AG04449 (cell line): ENCODE results near the gene PASK.
A peak's percentile ranks its signal among the peaks of the same experiment; 100 is the strongest.

Experiments used
- CTCF ChIA-PET: fragments of 350-600 bp; formaldehyde crosslinking; extraction: SDS; loops from one replicate; lab custom pipeline; 2021; ENCODE audit warnings: antibody characterized with exemption; lab: Yijun Ruan, JAX
- POLR2A ChIA-PET: fragments of 400-600, 350-600 bp; formaldehyde crosslinking; extraction: SDS; loops from one replicate; lab custom pipeline; 2020; ENCODE audit warnings: antibody characterized with exemption, inconsistent platforms; lab: Yijun Ruan, JAX
- DNase-seq: peaks from one replicate; pipeline ENCODE4 v3.0.0-alpha.2; 2010; ENCODE audit warnings: low read depth, low spot score
- H3K4me3 ChIP-seq: 2 replicates; pipeline ENCODE4 v1.5.1; 2011; ENCODE audit warnings: low read depth, mild to moderate bottlenecking, control low read depth, low read length
- TF ChIP-seq, protein P1 (sequence below): IDR thresholded peaks from one replicate; pipeline ENCODE4 v1.5.1; 2011; ENCODE audit warnings: mild to moderate bottlenecking, moderate library complexity, low read length, control low read depth, inconsistent platforms; ENCODE audit not compliant: insufficient read depth; ENCODE audit errors: missing control alignments

Gene PASK

DNA sequence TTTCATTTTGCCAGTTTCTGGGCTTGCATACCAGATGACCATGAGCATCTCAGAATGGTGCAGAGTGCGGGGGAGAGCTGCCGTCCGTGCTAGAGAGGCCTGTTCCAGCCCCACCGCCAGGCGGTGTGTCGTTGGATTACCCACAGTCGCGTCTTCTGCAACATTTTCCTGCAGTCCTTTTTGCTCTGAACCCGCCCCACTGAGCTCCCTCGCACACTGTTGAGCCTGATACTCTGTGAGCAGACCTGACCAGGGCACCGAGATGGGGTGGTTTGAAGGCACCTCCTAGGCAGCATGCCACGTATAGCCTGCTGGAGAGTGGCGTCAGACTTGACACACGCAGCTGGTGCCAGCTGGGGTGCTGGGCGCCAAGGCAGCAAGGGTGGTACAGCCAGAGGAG lies 19.1 kb upstream of the PASK start:
- DNase-seq = no peak
- TF ChIP-seq, protein P1, sequence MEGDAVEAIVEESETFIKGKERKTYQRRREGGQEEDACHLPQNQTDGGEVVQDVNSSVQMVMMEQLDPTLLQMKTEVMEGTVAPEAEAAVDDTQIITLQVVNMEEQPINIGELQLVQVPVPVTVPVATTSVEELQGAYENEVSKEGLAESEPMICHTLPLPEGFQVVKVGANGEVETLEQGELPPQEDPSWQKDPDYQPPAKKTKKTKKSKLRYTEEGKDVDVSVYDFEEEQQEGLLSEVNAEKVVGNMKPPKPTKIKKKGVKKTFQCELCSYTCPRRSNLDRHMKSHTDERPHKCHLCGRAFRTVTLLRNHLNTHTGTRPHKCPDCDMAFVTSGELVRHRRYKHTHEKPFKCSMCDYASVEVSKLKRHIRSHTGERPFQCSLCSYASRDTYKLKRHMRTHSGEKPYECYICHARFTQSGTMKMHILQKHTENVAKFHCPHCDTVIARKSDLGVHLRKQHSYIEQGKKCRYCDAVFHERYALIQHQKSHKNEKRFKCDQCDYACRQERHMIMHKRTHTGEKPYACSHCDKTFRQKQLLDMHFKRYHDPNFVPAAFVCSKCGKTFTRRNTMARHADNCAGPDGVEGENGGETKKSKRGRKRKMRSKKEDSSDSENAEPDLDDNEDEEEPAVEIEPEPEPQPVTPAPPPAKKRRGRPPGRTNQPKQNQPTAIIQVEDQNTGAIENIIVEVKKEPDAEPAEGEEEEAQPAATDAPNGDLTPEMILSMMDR = no peak
- ChIA-PET CTCF (interaction anchor here (1.2 kb wide), 1 partner anchor 15 kb away, joined by 3 read pairs; no protein-coding TSS in a partner anchor), POLR2A (no interaction called here)
- H3K4me3 ChIP-seq = no peak overlapping the region

DNA sequence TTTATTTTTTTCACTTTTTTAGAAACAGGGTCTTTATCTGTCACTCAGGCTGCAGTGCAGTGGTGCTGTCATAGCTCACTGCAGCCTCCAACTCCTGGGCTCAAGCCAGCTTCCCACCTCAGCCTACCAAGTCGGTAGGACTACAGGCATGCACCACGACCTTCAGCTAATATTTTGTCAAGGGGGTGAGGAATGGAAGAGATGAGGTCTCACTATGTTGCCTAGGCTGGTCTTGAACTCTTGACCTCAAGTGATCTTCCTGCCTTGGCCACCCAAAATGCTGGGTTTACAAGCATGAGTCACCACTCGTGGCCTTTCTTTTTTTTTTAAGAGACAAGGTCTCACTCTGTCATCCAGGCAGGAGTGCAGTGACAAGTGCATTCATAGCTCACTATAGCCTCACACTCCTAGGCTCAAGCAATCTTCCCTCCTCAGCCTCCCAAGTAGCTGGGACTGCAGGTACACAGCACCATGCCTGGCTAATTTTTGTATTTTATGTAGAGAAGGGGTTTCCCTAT lies 14.4 kb upstream of the PASK start:
- TF ChIP-seq, protein P1 = no peak

DNA sequence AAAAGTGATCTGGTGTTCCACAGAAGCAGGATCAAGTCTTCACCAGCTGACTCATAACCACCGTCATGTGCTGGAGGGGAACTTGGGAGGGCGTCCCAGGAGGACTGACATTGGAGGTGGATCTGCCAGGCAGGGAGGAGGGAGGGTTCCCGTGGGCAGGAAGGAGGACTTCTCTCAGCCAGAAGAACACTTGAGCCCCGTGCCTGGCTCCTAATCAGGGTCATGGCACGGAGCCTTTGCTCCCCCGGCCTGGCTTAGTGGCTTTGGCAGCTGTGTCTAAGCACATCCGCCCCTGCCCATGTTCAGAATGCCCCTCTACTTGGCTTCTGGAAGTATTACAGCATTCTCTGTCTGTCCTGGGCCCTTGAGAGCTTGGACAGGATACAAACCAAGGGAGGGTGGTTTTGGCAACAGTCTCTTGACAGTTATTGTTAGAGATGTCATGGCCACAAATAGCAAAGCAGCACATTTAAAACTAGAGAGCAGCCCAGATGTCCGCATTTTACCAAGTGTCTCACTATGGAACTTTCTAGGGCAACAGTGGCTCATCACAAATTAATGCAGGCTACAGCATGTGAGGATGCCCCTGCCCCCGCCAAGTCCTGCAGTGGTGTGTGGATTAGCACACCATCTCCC lies 12.5 kb upstream of the PASK start:
- ChIA-PET CTCF (no interaction called here), POLR2A (no interaction called here)
- TF ChIP-seq, protein P1 = no peak
- DNase-seq = peak; percentile 40
- H3K4me3 ChIP-seq = no peak overlapping the region

More for the DNA sequence above, 14.4 kb upstream of the PASK start:
- H3K4me3 ChIP-seq = no peak overlapping the region
- POLR2A ChIA-PET = no interaction called here
- no peak for DNase-seq
- CTCF ChIA-PET = no interaction called here

DNA sequence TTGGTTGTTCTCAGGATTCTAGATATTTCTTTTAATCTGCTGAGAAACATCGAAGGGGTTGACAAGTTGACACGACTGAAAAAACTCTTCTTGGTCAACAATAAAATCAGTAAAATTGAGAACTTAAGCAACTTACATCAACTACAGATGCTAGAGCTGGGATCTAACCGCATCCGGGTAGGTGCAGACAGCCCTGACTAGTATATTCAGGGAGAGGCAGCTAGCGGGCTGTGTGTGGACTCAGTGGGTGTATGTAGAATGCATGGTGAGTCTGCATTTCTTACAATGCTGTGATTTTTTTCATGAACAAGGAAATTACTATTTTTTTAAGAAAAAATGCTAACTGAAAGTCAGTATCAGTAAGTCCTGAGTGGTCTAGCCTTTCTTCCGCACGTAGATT lies 11.0 kb upstream of the PASK start:
- ChIA-PET POLR2A (no interaction called here), CTCF (no interaction called here)
- no peak overlapping the region for H3K4me3 ChIP-seq
- TF ChIP-seq, protein P1 = no peak
- no peak for DNase-seq

DNA sequence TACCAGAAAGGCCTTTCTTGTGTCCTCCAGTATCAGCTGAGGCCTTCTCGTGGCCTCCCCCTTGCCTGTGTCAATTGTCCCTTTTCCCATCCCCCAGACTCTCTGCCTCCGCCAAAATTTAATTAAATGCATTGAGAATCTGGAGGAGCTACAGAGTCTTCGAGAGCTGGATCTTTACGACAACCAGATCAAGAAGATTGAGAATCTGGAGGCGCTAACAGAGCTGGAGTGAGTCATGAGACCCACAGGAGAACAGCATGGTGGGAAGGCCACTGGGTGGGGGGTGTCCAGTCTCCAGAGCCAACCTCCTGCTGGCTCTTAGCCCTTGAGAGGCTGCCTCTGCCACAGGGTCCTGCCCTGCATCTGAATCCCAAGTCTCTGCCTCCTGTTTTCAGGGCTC lies 9.8 kb upstream of the PASK start:
- DNase-seq = no peak
- TF ChIP-seq, protein P1 = no peak
- ChIA-PET CTCF (no interaction called here), POLR2A (no interaction called here)
- H3K4me3 ChIP-seq = no peak overlapping the region

DNA sequence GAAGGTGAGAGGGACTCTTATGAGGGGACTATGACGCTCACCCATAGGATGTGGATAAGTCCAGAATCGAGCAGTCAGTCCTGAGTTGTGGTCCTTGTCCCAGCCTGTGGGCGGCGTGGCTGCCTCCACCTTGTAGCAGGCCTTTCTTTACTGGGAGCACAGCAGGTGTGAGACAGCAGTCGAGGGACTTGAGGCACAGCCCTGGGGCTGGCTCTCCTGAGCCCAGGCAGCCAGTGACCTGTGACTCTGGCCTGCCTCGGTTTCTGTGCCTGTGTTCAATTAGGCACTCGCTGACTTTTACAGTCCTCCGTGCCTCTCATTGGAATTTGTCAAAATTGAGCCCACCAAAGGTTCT lies 9.3 kb upstream of the PASK start:
- ChIA-PET POLR2A (no interaction called here), CTCF (no interaction called here)
- H3K4me3 ChIP-seq = no peak overlapping the region
- no peak for DNase-seq
- TF ChIP-seq, protein P1 = no peak
